NCI-H226 (cell line): ENCODE results near the gene ANKZF1.

Experiments
- DNase-seq: peaks from one replicate; pipeline ENCODE4 v3.0.0-alpha.2; 2015

ANKZF1 gene

DNA sequence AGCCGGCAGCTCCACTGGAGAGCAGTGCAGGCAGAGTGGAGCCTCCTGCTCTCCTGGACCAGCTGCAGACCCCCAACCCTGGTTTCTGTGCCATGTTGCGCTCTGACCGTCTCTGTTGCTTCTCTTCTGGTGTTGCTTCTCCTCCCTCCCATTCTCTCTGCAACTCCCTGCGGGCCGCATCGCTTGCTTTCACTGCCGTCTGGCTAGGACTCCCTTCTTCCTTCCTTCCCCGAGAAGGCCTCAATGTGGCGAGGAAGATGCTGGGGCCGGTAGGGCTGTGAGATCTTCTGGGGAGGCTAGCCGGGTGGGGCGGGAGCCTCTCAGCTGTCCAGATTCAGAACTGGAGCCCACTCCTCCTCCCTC is 55.7 kb downstream of the ANKZF1 start:
- no peak for DNase-seq

- no peak for DNase-seq
Measured at GRCh38 chr2:219285894-219286425, 56.4 kb downstream of the ANKZF1 start.
